OCI-LY1 (cell line): ENCODE measurements around the gene ATF6.

Experiments used
- H2AFZ ChIP-seq: fragments of 200-600 bp; sonication (generic), shearing (Covaris generic); 2 replicates; pipeline ENCODE4 v1.6.0; 2014; ENCODE audit warnings: antibody characterized with exemption, mild to moderate bottlenecking, low read length
- H3F3A ChIP-seq: fragments of 200-600 bp; sonication (generic), shearing (Covaris generic); 2 replicates; pipeline ENCODE4 v1.6.0; 2014; ENCODE audit warnings: mild to moderate bottlenecking, antibody characterized with exemption, low read length, moderate library complexity; ENCODE audit not compliant: insufficient read depth
- H3K27ac ChIP-seq: fragments of 200-600 bp; sonication (generic); 2 replicates; pipeline ENCODE4 v1.5.1; 2014; ENCODE audit warnings: low read length, mixed run types, mild to moderate bottlenecking, low read depth; ENCODE audit not compliant: poor library complexity, severe bottlenecking
- H3K27me3 ChIP-seq: fragments of 200-600 bp; sonication (generic); 2 replicates; pipeline ENCODE4 v1.6.0; 2014; ENCODE audit warnings: antibody characterized with exemption, mild to moderate bottlenecking, low read length, moderate library complexity; ENCODE audit not compliant: insufficient read depth
- H3K36me3 ChIP-seq: fragments of 200-600 bp; sonication (generic); 2 replicates; pipeline ENCODE4 v1.6.1; 2014; ENCODE audit warnings: mild to moderate bottlenecking, antibody characterized with exemption, low read length, moderate library complexity, mixed read lengths; ENCODE audit not compliant: insufficient read depth
- H3K4me1 ChIP-seq: fragments of 200-600 bp; sonication (generic); 2 replicates; pipeline ENCODE4 v1.5.1; 2014; ENCODE audit warnings: mild to moderate bottlenecking, low read length, moderate library complexity; ENCODE audit not compliant: insufficient read depth, severe bottlenecking
- H3K4me2 ChIP-seq: fragments of 200-600 bp; sonication (generic), shearing (Covaris generic); 2 replicates; pipeline ENCODE4 v1.6.1; 2014; ENCODE audit warnings: low read length
- H3K4me3 ChIP-seq: fragments of 200-600 bp; sonication (generic); 2 replicates; pipeline ENCODE4 v1.5.1; 2014; ENCODE audit warnings: low read length, low read depth, mild to moderate bottlenecking, mixed read lengths; ENCODE audit not compliant: poor library complexity, severe bottlenecking
- H3K79me2 ChIP-seq: fragments of 200-600 bp; shearing (Covaris generic); 2 replicates; pipeline ENCODE4 v1.6.1; 2016; ENCODE audit warnings: mixed run types, low read length, mixed read lengths; ENCODE audit not compliant: insufficient read depth
- H3K9ac ChIP-seq: fragments of 200-600 bp; sonication (generic), shearing (Covaris generic); 2 replicates; pipeline ENCODE4 v1.6.1; 2014; ENCODE audit warnings: mild to moderate bottlenecking, low read length, mixed read lengths
- H3K9me2 ChIP-seq: fragments of 200-600 bp; sonication (generic), shearing (Covaris generic); 2 replicates; pipeline ENCODE4 v1.6.1; 2014; ENCODE audit warnings: low read depth, mild to moderate bottlenecking, low read length, mixed read lengths
- H3K9me3 ChIP-seq: fragments of 200-600 bp; shearing (Covaris generic); 2 replicates; pipeline ENCODE4 v1.6.1; 2014; ENCODE audit warnings: low read length, mixed read lengths
- H4K20me1 ChIP-seq: fragments of 200-600 bp; sonication (generic), shearing (Covaris generic); 2 replicates; pipeline ENCODE4 v1.6.0; 2016; ENCODE audit warnings: mild to moderate bottlenecking, low read length; ENCODE audit not compliant: insufficient read depth
- CTCF ChIP-seq: fragments of 200-600 bp; sonication (generic), shearing (Covaris generic); IDR thresholded peaks from 2 replicates; pipeline ENCODE4 v1.5.1; 2017; ENCODE audit warnings: mild to moderate bottlenecking, antibody characterized with exemption, low read length, moderate library complexity, mixed read lengths
- EZH2 ChIP-seq: fragments of 200-600 bp; sonication (generic), shearing (Covaris generic); IDR thresholded peaks from 2 replicates; pipeline ENCODE4 v1.8.0; 2017; ENCODE audit warnings: borderline replicate concordance, mixed run types, mild to moderate bottlenecking, antibody characterized with exemption, low read length, moderate library complexity, mixed read lengths

Gene ATF6

GRCh38 chr1:161915051-161915503 is 149.0 kb downstream of the ATF6 start:
- Histone ChIP-seq H3K27ac (no peak overlapping the region), H4K20me1 (no peaks in the 10 kb centered on the region), H3K4me2 (no peak overlapping the region), H3K4me1 (no peaks in the 10 kb centered on the region), H3K79me2 (no peaks in the 10 kb centered on the region), H3K4me3 (no peak overlapping the region), H3K9me3 (no peaks in the 10 kb centered on the region), H3F3A (peaks cover 4% of the 10 kb centered on the region; the same call in 1 of the 2 replicates), H2AFZ (no peak overlapping the region), H3K9me2 (no peaks in the 10 kb centered on the region), H3K27me3 (no peaks in the 10 kb centered on the region), H3K9ac (no peak overlapping the region), H3K36me3 (no peaks in the 10 kb centered on the region; the same call in 1 of the 2 replicates)
- no peak for TF ChIP-seq CTCF
- TF ChIP-seq EZH2: no peak

- no peaks in the 10 kb centered on the region; the same call in 1 of the 2 replicates for H3K36me3 ChIP-seq
These were observed 149.9 kb downstream of the ATF6 start for GRCh38 chr1:161915978-161916377.

GRCh38 chr1:161919229-161919628 is 153.1 kb downstream of the ATF6 start:
- Histone ChIP-seq H3K79me2 (no peaks in the 10 kb centered on the region), H3K27me3 (no peaks in the 10 kb centered on the region), H3K4me2 (no peak overlapping the region), H2AFZ (no peak overlapping the region), H3K9me3 (no peaks in the 10 kb centered on the region), H3K36me3 (no peaks in the 10 kb centered on the region; the same call in 1 of the 2 replicates), H3K4me1 (no peaks in the 10 kb centered on the region), H3K4me3 (no peak overlapping the region), H3K9ac (no peak overlapping the region), H3K9me2 (no peaks in the 10 kb centered on the region), H3F3A (peaks cover 4% of the 10 kb centered on the region; the same call in 1 of the 2 replicates), H4K20me1 (no peaks in the 10 kb centered on the region), H3K27ac (no peak overlapping the region)
- no peak for TF ChIP-seq CTCF
- no peak for TF ChIP-seq EZH2

More at GRCh38 chr1:161915978-161916377, 149.9 kb downstream of the ATF6 start:
- H3K4me3 ChIP-seq: no peak overlapping the region
- no peaks in the 10 kb centered on the region for H3K27me3 ChIP-seq
- H3K27ac ChIP-seq: no peak overlapping the region
- no peaks in the 10 kb centered on the region for H3K4me1 ChIP-seq
- no peaks in the 10 kb centered on the region for H3K9me2 ChIP-seq
- no peak overlapping the region for H2AFZ ChIP-seq
- no peaks in the 10 kb centered on the region for H3K79me2 ChIP-seq
- TF ChIP-seq EZH2: no peak
- no peak for TF ChIP-seq CTCF
- no peak overlapping the region for H3K4me2 ChIP-seq
- no peaks in the 10 kb centered on the region for H3K9me3 ChIP-seq
- H4K20me1 ChIP-seq: no peaks in the 10 kb centered on the region
- peaks cover 4% of the 10 kb centered on the region; the same call in 1 of the 2 replicates for H3F3A ChIP-seq
- no peak overlapping the region for H3K9ac ChIP-seq
